Measurements from ENCODE around the gene GEMIN2.
"Not testable (repeated sequence)": the region's sequence is repeated elsewhere in the genome, so short reads cannot be mapped to it uniquely, and the experiment has no call there.

Gene GEMIN2

DNA sequence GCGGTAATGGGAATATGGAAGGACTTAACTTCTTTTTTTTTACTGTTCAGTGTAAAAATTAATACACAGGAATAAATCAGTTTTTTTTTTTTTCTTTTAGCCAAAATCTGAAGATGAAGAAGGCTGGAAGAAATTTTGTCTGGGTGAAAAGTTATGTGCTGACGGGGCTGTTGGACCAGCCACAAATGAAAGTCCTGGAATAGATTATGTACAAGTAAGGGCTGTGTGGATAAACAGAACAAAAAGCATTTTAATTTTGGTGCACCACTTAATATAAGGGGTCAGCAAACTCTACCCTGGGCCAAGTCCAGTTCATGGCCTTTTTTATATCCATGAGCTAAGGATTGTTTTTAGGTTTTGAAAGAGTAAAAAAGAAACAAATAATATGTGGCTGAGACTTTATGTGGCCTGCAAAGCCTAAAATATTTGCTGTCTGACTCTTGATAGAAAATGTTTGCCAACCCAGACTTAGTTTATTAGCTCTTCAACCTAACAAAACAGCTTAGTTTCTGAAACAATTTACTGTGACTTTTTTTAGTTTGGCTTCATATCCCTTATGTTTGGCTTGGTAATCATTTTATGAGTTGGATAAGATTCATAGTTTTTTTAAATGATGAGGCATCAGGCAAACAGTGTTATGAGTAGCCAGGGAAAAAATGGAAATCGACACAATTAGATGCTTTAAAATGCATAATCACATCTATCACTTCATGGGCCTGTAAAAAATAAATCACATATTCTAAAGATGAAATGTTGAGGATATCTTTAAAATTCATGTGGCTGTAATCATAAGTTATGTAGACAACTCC, 8.4 kb downstream of the GEMIN2 start:
- no peak for DNase-seq

GRCh38 chr14:39137835-39138234, 23.7 kb downstream of the GEMIN2 start:
- not testable (repeated sequence) for DNase-seq

DNA sequence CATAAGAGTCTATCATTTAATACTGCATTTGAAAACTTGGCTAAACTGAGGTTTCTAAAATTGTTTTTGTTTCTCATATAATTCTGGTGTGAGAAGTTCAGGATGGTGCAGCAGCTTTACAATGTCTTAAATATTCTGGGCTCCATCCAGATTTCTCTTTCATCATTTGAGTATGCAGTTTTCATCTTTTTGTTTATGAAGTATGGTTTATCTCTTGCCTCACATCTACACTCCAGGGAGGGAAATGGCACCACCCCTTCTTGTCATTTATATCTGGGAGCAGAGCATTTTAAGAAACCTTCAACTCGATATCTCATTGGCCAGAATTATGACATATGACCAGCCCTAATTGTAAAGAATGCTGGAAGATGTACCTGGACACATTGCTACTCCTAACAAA, 24.3 kb downstream of the GEMIN2 start:
- no peak for DNase-seq

DNA sequence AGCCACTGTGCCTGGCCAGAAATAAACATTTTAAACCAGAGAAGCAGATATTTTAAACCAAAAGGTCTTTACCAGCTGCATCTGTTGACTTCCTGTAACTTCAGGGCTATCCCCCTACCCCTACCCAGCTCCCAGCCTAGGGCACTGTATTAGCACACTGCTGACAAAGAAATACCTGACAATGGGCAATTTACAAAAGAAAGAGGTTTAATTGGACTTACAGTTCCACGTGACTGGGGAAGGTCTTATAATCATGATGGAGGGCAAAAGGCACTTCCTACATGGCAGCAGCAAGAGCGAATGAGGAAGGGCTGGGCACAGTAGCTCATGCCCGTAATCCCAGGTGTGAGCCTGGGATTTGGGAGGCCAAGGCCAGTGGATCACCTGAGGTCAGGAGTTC, 26.0 kb downstream of the GEMIN2 start:
- DNase-seq = no peak

GRCh38 chr14:39141623-39142022, 27.5 kb downstream of the GEMIN2 start:
- DNase-seq = not testable (repeated sequence)

DNA sequence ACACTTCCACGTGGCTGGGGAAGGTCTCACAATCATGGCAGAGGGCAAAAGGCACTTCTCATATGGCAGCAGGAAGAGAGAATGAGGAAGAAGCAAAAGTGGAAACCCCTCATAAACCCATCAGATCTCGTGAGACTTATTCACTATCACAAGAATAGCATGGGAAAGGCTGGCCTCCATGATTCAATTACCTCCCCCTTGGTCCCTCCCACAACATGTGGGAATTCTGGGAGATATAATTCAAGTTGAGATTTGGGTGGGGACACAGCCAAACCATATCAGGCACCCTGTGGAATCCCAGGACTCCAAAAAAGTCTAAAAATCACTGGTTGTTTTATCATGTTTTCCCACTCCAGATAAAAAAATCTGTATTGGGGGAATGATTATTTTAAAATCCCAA, 29.1 kb downstream of the GEMIN2 start:
- not testable (repeated sequence) for DNase-seq

- no peak for DNase-seq
These were observed 31.3 kb downstream of the GEMIN2 start for GRCh38 chr14:39145266-39145966.

DNA sequence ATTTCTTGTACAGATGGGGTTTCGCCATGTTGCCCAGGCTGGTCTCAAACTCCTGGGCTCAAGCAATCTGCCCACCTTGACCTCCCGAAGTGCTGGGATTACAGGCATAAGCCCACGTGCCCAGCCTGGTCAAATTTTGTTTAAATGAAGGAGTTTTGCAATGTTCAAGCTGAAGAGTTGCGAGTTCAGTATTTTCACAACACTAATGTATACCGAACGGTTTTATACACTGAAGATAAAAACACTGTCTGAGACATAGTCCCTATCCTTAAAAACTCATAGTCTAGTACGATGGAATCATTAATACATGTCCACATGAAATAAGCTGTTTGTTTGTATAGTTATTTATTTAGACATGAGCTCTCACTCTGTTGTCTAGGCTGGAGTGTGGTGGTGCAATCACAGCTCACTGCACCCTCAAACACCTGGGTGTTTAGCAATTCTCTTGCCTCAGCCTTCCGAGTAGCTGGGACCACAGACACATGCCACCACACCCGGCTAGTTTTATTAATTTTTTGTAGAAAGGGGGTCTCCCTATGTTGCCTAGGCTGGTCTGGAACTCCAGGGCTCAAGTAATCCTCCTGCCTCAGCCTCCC, 40.6 kb downstream of the GEMIN2 start:
- DNase-seq = no peak

GRCh38 chr14:39157491-39157890, 43.4 kb downstream of the GEMIN2 start:
- DNase-seq = no peak

DNA sequence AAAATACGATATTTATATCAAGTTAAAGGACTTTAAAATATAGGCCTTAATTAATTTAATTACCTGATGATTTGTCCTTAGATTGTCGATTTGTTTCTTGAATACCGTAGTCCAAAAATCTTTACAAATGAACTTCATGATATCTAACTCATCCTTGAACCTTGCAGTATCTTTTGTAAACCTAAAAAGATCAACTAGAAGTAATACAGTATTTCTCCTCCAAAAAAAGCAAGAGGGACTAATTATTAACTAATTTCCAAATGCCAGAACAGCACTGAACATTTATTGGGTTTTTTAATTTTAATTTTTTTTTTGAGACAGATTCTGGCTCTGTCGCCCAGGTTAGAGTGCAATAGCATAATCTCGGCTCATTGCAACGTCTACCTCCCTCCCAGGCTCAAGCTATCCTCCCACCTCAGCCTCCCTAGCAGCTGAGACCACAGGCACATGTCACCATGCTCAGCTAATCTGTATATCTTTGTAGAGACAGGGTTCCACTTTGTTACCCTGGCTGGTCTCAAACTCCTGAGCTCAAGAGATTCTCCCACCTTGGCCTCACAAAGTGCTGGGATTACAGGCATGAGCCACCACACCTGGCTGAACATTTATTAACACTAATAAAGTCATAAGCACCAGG, 44.2 kb downstream of the GEMIN2 start:
- no peak for DNase-seq

DNA sequence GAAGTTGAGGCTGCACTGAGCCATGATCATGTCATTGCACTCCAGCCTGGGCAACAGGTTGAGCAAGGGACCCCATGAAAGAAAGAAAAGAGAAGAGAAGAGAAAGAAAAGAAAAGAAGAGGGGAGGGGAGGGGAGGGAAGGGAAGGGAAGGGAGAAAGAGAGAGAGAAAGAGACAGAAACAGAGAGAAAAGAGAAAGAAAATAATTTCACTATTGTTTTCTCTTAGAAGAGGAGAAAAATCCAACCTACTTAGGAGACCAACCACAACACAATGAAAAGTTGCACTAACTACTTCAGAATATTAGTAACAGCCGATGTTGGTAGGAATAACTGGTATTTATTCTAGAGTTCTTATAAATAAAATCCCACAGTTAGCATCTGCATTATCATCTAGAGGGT, 46.4 kb downstream of the GEMIN2 start:
- DNase-seq = no peak

GRCh38 chr14:39167797-39168320, 53.7 kb downstream of the GEMIN2 start:
- not testable (repeated sequence) for DNase-seq

- no peak for DNase-seq
These were observed 54.5 kb downstream of the GEMIN2 start for GRCh38 chr14:39168591-39168990.

- DNase-seq = no peak
These were observed 55.4 kb downstream of the GEMIN2 start for GRCh38 chr14:39169541-39169900.

- no peak for DNase-seq
These were observed 59.1 kb downstream of the GEMIN2 start for GRCh38 chr14:39173198-39173597.

DNA sequence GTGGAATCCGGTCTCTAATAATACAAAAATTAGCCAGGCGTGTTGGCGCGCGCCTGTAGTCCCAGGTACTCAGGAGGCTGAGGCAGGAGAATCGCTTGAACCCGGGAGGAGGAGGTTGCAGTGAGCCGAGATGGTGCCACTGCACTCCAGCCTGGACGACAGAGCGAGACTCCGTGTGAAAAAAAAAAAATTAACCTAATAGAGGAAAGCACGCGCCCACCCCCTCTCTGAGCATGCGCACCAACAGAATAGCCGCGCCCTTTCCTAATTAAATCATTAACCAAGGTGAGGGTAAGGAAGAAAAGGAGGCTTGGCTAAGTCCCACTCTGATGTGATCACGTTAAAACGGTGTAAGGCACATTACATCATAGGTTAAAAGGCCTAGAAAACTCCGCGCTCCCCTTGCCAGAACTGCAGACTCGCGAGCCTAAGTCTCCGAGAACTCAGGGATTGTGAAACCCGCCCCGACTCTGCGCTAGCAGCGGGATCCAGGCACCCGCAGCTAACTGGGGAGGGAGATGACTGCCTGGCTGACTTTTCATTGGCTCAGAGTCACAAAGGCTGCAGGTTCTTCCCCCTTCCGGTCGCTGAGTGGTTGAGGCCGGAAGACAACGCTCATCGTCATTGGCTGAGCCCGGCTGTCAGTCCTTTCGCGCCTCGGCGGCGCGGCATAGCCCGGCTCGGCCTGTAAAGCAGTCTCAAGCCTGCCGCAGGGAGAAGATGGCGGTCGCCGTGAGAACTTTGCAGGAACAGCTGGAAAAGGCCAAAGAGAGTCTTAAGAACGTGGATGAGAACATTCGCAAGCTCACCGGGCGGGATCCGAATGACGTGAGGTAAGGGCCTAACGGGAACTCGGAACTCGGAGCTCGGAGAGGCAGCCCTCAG, 60.7 kb downstream of the GEMIN2 start, which contains the start of gene PNN:
Gene PNN (plus strand): TSS at position 695 of the 885 bp plus-strand sequence. CDS start 26 bp downstream, at position 721.
- peak; percentile 96 for DNase-seq

DNA sequence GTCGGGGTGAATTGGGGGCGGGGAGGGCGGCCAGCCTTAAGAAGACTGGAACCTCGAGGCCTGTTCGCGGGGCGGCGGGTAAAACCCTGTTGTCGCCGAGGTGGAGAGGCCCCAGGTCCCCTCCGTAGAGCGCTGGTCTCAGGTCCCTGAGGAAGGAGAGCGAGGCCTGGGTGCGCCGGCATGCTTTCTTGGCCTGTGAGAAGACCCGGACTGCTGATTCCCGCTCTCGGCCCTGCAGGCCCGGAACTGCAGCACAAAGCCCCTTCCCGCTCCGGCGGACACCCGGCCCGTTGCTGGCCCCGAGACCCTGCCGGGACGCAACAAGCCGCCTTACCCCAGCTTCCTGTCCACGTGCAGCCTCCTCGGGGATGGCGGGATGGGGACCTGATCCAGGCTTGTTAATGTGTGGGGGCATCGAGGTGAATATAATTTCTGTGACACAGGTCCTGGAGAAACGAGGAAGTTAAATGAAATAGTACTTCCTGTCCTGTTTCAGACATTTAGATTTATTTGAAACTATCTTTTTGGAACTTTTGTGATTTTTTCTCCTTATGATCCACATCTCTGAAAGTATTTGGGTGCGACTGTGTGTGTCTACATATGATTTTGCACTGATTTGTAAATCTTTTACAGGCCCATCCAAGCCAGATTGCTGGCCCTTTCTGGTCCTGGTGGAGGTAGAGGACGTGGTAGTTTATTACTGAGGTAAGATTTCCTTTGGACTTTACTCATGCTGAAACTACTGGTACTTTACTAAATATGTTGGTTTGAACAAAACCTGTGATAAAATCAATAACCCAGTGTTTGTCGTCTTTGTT, 61.5 kb downstream of the GEMIN2 start:
- no peak for DNase-seq

DNA sequence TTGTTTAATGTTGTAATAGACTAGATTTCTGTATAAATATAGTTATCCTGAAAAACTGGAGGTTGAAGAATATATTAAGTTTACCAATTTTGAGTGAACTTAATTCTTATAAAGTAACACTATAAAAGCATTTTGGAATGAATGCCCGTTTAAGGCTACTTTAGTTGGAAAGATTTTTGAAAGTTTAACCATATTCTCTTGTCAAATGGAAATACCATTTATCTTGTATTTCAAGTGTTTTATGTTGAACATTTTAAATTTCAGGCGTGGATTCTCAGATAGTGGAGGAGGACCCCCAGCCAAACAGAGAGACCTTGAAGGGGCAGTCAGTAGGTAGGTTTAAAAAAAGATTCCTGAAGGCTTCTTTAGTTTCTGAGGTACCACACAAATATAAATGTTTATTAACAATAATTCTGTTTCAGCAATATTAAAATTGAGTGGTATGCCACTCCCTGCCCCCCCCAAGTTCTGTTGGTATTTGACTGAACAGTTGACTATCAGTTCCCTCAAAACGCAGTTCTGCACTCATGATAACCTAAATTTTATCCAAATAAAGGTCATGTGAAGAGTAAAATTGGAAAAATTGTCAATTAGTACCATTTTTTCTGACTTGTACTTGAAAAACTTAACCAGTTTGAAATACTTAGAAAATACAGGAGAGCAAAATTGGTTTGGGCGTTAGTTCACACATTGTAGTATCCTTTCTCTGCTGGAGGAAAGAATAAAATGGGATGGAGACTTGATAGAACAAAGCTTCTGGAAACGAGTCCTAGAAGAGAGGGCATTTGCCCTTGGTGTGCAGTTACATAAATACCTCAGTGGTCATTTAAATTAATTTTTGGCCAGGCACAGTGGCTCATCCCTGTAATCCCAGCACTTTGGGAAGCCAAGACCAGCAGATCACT, 62.4 kb downstream of the GEMIN2 start:
- DNase-seq = no peak

GRCh38 chr14:39177168-39177545, 63.0 kb downstream of the GEMIN2 start:
- no peak for DNase-seq

DNA sequence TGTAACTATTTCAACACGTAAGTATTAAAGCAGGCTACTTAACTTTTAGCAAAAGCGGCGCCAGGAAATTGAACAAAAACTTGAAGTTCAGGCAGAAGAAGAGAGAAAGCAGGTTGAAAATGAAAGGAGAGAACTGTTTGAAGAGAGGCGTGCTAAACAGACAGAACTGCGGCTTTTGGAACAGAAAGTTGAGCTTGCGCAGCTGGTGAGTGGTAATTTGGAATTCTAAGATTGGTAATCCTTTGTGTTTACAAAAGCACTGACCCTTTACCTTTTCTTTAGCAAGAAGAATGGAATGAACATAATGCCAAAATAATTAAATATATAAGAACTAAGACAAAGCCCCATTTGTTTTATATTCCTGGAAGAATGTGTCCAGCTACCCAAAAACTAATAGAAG, 64.9 kb downstream of the GEMIN2 start:
- DNase-seq = no peak

Data from T1000 (cell line).